Psoas muscle (tissue), 8 donors: ENCODE measurements around the gene TNFRSF17. TPM values are rescaled to one million over a fixed set of nuclear protein-coding genes. Genes with fewer than 3 reads are reported as not detected.

ENCODE experiments used
- ATAC-seq, 4 donors: fragments of 200-7000 bp; cut with Tn5 transposase; one replicate each; pipeline ENCODE4 v1.9.1; 2020; ENCODE audit warnings: moderate library complexity in 3 of 4, mild to moderate bottlenecking in 2 of 4
- DNase-seq, 2 donors: peaks; one replicate each; pipeline ENCODE4 v3.0.0-alpha.2; 2020
- H3K27ac ChIP-seq: fragments of 200-600 bp; one replicate; pipeline ENCODE4 v1.8.0; 2022
- H3K27me3 ChIP-seq, 3 donors: fragments of 200-600 bp in 1 of 3; one replicate each; pipeline versions ENCODE4 v1.6.1 to v1.8.0; 2013 to 2022; ENCODE audit warnings: low read length in 2 of 3, mild to moderate bottlenecking in 2 of 3, moderate library complexity in 1 of 3; ENCODE audit not compliant: insufficient read depth in 3 of 3
- H3K36me3 ChIP-seq, 2 donors: fragments of 200-600 bp in 1 of 2; one replicate each; pipeline versions ENCODE4 v1.6.1 to v1.8.0; 2013 to 2022; ENCODE audit warnings: low read depth in 1 of 2, mild to moderate bottlenecking in 1 of 2, moderate library complexity in 1 of 2; ENCODE audit not compliant: insufficient read depth in 1 of 2
- H3K4me1 ChIP-seq: fragments of 200-600 bp; one replicate; pipeline ENCODE4 v1.8.0; 2022
- H3K4me3 ChIP-seq: fragments of 200-600 bp; one replicate; pipeline ENCODE4 v1.8.0; 2022; ENCODE audit warnings: mild to moderate bottlenecking
- H3K9me3 ChIP-seq: fragments of 200-600 bp; one replicate; pipeline ENCODE4 v1.8.0; 2022
- WGBS, 3 donors: extraction: QIAGEN DNeasy Blood & Tissue Kit; methylation state at CpG; one replicate each; pipeline versions ENCODE4 v1.1.6 to v1.1.7; 2013; 5-methylcytosine and 5-hydroxymethylcytosine counted together
- intact Hi-C, 2 donors: fragments of 100-400 bp; cut with DNase I; formaldehyde crosslinking; loops; one replicate each; pipeline versions ENCODE4 v1.11.0 to v1.14.2; 2022
- polyA plus RNA-seq, 3 donors: library from polyadenylated mRNA; stranded (reverse); fragments of 200-250 nt; gene quantifications; one replicate each; pipeline ENCODE4 v1.2.3, GENCODE V29; 2013
- total RNA-seq, 4 donors: library from RNA; stranded (reverse); fragmentation: NEBNext Ultra II Directional in 2 of 4; extraction: Animal tissue kit (Norgen Biotek cat#: 25700) in 2 of 4; gene quantifications; one replicate each; pipeline versions ENCODE4 v1.2.1 to v1.2.4, GENCODE V29; 2021 to 2023
- TF ChIP-seq, protein P1 (sequence below): fragments of 200-600 bp; IDR thresholded peaks from one replicate; pipeline ENCODE4 v1.8.0; 2022; ENCODE audit warnings: antibody characterized with exemption
- donor health status: healthy with polysubstance abuse.
- donor health status: DM: no; HTN: no; CAD: no; lungs with moderate emphysema.
- donor health status: Bipolar disorder and iron deficiency.
- donor health status: healthy.
- donor health status: DM: yes; HTN: yes; CAD: no.
- donor health status: DM: no; HTN: no; CAD: no.
- donor health status: DM: no; HTN: no; CAD: no.
- donor health status: DM: yes; HTN: yes; CAD: no.

The TNFRSF17 gene
- total and polyA plus RNA-seq, 7 donors = 0.08 to 0.13 TPM; not detected in 5

DNA sequence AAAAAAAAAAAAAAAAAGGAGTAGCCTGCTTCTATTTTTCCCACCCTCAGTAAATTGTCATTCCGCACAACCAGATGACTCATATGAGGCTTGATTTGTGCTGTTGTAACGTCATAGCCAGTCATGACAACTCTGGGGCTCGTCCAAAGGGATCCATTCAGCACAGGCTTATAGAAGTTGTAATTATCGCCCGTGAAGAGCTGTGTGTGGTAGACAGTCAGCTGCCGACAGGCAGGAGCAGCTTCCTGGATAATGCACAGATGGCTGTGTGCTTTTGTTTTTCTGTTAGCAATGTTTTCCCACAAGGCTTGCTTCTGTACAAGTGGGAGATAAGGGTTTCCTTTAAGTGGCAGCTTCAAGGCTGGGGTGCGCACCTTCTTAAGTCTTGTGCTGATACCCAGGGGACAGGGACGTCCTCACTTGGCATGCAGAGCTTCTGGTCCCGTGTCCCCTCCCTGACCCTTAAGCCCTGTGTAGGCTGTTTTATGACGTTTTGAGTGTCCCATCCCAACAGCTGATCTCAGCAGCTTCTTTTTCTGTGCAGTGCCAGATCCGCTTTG, 37.5 kb downstream of the TNFRSF17 start:
- H3K27ac ChIP-seq = no peak overlapping the region

DNA sequence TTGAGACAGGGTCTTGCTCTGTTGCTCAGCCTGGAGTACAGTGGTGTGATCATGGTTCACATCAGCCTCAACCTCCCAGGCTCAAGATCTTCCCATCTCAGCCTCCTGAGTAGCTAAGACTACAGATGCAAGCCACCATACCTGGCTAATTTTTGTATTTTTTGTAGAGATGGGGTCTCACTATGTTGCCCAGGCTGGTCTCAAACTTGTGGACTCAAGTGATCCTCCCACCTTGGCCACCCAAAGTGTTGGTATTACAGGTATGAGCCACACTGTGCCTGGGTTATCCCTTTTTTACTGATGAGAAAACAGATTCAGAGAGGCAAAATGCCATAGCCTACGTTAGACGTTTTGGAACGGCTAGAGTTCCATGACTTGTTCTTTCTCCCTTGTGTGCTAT, 41.6 kb downstream of the TNFRSF17 start:
- Histone ChIP-seq H3K9me3 (no peaks in the 10 kb centered on the region), H3K4me1 (peaks cover 6% of the 10 kb centered on the region), H3K27me3 (no peaks in the 10 kb centered on the region), H3K27ac (no peak overlapping the region), H3K36me3 (peaks cover 0 to 31% of the 10 kb centered on the region in 2 donors), H3K4me3 (no peak overlapping the region)
- TF ChIP-seq, protein P1, sequence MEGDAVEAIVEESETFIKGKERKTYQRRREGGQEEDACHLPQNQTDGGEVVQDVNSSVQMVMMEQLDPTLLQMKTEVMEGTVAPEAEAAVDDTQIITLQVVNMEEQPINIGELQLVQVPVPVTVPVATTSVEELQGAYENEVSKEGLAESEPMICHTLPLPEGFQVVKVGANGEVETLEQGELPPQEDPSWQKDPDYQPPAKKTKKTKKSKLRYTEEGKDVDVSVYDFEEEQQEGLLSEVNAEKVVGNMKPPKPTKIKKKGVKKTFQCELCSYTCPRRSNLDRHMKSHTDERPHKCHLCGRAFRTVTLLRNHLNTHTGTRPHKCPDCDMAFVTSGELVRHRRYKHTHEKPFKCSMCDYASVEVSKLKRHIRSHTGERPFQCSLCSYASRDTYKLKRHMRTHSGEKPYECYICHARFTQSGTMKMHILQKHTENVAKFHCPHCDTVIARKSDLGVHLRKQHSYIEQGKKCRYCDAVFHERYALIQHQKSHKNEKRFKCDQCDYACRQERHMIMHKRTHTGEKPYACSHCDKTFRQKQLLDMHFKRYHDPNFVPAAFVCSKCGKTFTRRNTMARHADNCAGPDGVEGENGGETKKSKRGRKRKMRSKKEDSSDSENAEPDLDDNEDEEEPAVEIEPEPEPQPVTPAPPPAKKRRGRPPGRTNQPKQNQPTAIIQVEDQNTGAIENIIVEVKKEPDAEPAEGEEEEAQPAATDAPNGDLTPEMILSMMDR = no peak
- ATAC-seq = no peak
- intact Hi-C loops = no loop called here
- DNase-seq = no peak
- WGBS, 3 donors = 83 to 86% (median 85%) methylated on average over 3 of the region's 3 CpGs

More for the DNA sequence above, 37.5 kb downstream of the TNFRSF17 start:
- Histone ChIP-seq H3K9me3 (no peaks in the 10 kb centered on the region), H3K27me3 (no peaks in the 10 kb centered on the region), H3K4me3 (no peak overlapping the region), H3K4me1 (no peaks in the 10 kb centered on the region), H3K36me3 (peaks cover 0 to 31% of the 10 kb centered on the region in 2 donors)
- DNase-seq = no peak
- 56 to 66% (median 66%) methylated on average over 11 of the region's 11 CpGs for WGBS, 3 donors
- intact Hi-C loops = no loop called here
- no peak for ATAC-seq
- TF ChIP-seq, protein P1 = no peak

DNA sequence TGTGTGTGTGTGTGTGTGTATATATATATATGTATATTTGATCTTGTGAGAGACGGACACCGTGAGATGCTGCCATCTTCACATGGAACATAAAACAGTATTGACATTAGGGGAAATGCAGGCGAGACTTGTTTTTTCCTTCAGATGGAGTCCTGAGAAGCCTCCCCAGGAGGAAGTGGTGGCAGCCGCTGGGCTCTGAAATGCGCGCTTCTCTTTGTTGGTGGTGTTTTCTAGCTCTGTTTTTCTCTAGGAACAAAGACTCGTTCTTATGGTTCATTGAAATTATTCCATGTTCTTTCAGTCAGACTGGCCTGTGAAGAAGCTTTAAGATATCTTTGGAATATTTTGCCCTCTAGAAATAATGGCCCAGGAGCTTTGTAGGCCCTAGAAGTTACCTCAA, 44.5 kb downstream of the TNFRSF17 start:
- TF ChIP-seq, protein P1 = no peak
- H3K9me3 ChIP-seq = no peaks in the 10 kb centered on the region
- H3K4me3 ChIP-seq = no peak overlapping the region
- H3K4me1 ChIP-seq = peaks cover 13% of the 10 kb centered on the region
- intact Hi-C loops = no loop called here
- H3K27ac ChIP-seq = no peak overlapping the region
- ATAC-seq (no peak), DNase-seq (no peak)
- H3K36me3 ChIP-seq = peaks cover 0 to 13% of the 10 kb centered on the region in 2 donors
- WGBS, 3 donors = 84 to 90% (median 90%) methylated on average over 7 of the region's 7 CpGs
- H3K27me3 ChIP-seq = no peaks in the 10 kb centered on the region

DNA sequence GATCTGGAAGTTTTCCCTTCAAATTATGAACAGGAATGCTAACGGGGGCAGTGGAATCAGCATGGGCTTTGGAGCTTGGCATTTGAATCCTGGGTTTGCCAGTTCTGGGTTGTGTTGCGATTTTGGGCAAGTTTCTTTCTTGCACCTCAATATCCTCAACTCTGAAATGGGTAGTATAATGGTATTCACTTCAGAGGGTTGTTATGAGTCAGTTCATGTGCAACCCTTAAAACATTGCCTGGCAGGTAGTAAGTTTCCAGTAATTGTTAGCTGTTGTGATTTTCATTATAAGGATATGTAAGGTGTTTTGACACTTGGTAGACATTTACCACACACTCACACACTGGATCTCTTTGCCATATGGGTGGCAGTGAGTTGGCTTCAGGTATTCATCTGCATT, 44.9 kb downstream of the TNFRSF17 start:
- Histone ChIP-seq H3K27ac (no peak overlapping the region), H3K36me3 (peaks cover 0 to 8% of the 10 kb centered on the region in 2 donors), H3K9me3 (no peaks in the 10 kb centered on the region), H3K27me3 (no peaks in the 10 kb centered on the region), H3K4me3 (no peak overlapping the region), H3K4me1 (peaks cover 16% of the 10 kb centered on the region)
- TF ChIP-seq, protein P1 = no peak
- WGBS, 3 donors = 92 to 96% (median 95%) methylated on average over 2 of the region's 2 CpGs
- no peak for ATAC-seq
- intact Hi-C loops = no loop called here
- no peak for DNase-seq
